ENCODE data around the gene HOMEZ.
A peak's percentile ranks its signal among the peaks of the same experiment; 100 is the strongest.
"Not testable (repeated sequence)": the region's sequence is repeated elsewhere in the genome, so short reads cannot be mapped to it uniquely, and the experiment has no call there.

The HOMEZ gene

DNA sequence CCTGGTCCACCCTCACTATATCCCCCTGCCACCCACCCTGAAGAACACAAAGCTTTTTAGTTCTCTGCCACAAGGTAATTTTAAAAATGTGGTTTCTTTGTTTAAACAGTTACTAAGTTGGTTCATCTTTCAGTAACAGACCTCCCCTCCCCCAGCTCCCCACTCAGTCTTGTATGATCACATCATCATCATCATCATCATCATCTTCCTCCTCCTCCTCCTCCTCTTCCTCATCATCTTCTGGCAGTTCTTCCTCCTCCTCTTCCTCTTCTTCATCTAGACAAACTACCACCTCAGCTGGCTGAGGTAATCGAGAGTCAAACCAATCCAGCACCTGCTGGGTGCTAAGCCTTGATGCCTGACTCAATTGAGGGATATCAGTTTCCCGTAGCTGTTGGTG lies 10.5 kb downstream of the HOMEZ start:
- DNase-seq = no peak

DNA sequence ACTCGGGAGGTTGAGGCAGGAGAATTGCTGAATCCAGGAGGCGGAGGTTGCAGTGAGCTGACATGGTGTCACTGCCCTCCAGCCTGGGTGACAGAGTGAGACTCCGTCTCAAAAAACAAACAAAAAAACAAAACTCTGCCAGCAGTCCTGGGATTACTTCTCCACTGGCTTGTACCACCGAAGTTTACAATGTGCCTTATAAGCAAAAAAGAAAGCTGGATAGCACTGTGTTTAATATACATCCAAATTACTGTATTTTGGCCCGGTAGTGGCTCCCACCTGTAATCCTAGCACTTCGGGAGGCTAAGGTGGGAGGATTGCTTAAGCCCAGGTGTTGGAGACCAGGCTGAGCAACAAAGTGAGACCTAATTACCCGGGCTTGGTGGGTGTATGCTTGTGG lies 16.7 kb downstream of the HOMEZ start:
- no peak for DNase-seq

- not testable (repeated sequence) for DNase-seq
Measured at GRCh38 chr14:23260849-23261248, 25.1 kb downstream of the HOMEZ start.

DNA sequence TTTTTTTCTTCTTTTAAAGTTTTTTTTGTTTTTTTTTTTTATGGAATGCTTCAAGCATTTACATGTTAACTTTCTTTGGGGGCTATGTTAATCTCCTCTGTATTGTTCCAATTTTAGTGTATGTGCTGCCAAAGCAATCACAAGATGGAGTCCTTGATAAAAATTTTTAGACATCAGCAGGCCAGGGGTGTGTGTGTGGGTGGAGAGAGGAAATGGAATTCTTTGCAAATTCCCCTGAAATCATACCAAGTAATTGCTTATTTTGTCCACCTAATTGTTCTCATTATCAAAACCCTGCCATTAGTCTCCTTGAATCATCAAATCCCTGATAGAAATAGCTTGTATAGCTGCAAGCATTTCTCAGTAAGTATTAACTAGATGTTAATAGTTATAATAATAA lies 26.5 kb downstream of the HOMEZ start:
- DNase-seq = no peak

DNA sequence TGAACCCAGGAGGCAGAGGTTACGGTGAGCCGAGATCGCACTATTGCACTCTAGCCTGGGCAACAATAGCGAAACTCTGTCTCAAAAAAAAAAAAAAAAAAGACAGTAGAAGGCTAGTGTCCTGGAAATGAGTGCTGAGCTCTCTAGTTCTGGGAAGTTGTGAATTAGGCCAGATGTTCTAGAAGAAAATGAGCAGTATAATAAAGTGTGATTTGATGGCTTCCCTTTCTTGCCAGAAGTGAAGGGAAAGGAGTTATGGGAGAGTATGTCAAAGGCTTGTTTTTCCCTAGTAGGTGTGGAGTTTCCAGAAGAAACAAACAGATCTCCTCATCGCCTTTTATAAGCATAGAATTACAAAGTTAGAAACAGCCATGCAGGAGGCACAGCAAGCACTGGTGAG lies 27.7 kb downstream of the HOMEZ start:
- no peak for DNase-seq

- no peak for DNase-seq
Measured at GRCh38 chr14:23252420-23253333, 33.3 kb downstream of the HOMEZ start.

GRCh38 chr14:23252006-23252405 lies 33.9 kb downstream of the HOMEZ start:
- DNase-seq = no peak

GRCh38 chr14:23249824-23250223 lies 36.1 kb downstream of the HOMEZ start:
- DNase-seq = no peak

GRCh38 chr14:23248601-23249000 lies 37.3 kb downstream of the HOMEZ start:
- no peak for DNase-seq

DNA sequence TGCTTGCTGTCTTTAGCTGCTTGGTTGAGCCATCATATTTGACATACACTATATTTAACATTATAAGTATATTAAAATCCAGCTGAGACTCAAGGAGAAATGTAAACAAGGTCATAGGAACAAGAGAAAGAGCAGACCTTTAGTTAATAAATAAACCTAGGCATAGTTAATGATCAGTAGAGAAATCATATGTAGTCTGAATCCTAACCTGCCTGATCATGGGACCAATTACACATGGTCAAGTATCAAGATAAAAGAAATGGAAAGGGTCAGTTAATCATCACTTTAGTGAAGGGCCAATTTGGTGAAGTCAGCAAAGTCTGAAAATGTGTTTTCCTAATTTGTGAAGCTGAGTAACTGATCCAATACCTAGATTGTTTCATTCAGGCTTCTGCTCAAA lies 40.6 kb downstream of the HOMEZ start:
- no peak for DNase-seq

- no peak for DNase-seq
Measured at GRCh38 chr14:23243066-23243465, 42.9 kb downstream of the HOMEZ start.

GRCh38 chr14:23242076-23242475 lies 43.9 kb downstream of the HOMEZ start:
- DNase-seq = no peak

- not testable (repeated sequence) for DNase-seq
Measured at GRCh38 chr14:23241061-23241715, 44.7 kb downstream of the HOMEZ start.

DNA sequence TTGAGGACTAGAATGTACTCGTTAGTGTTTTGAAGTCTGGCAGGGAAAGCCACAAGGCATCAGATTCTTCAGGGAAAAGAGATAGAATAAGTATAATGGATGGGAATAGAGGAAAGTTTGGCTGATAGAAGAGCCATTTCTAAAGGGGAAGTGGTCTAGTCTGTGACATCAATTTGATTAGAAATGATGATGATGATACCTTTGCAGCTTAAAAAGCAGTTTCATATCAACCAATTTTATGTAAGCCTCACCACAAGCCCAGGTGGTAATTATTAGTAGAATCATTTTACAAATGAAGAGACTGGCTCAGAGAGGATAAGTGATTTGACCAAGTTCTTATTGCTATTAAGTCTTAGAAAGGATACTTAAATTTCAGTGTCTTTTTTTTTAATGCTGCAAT lies 45.3 kb downstream of the HOMEZ start:
- DNase-seq = no peak

GRCh38 chr14:23237772-23238594 lies 47.9 kb downstream of the HOMEZ start, which contains the start of gene RNF212B:
Gene RNF212B, plus strand, starts transcription at chr14:23237936. Its CDS starts 2,410 bp downstream, at chr14:23240346.
- DNase-seq = peak; percentile 91 to 94

GRCh38 chr14:23232241-23232808 lies 53.6 kb downstream of the HOMEZ start:
- DNase-seq = not testable (repeated sequence)

DNA sequence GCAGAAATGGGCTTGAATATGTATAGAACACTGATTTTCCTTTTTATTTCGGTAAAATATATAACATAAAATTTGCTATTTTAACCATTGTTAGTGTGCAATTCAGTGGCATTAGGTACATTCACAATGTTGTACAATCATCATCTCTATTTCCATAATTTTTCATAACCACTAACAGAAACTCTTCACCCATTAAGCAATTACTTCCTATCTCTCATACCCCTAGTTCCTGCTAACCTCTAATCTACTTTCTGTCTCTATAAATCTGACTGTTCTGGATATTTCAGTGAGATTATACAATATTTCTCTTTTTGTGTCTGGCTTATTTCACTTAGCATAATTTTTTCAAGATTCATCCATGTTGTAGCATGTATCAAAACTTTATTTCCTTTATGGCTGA lies 57.1 kb downstream of the HOMEZ start:
- DNase-seq = no peak

GRCh38 chr14:23227566-23227965 lies 58.4 kb downstream of the HOMEZ start:
- DNase-seq = no peak

DNA sequence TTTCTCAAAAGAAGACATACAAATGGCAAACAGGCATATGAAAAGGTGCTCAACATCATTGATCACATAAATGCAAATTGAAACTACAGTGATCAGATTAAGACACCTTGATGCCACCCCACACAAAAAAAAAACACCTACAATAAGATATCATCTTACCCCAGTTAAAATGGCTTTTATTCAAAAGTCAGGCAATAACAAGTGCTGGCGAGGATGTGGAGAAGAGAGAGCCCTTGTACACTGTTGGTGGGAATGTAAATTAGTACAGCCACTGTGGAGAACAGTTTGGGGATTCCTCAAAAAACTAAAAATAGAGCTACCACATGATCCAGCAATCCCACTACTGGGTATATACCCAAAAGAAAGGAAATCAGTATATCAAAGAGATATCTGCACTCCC lies 61.0 kb downstream of the HOMEZ start:
- not testable (repeated sequence) for DNase-seq
